ENCODE results near the gene LRRC10B. TPM values are rescaled to one million over a fixed set of nuclear protein-coding genes. Genes with fewer than 3 reads are reported as not detected.

LRRC10B gene
- total and polyA plus RNA-seq, 2 experiments from 2014 or later = 0.60 to 0.62 TPM

GRCh38 chr11:61499816-61500491 lies 8.6 kb upstream of the LRRC10B start:
- no peak for DNase-seq (ENCODE audit: low read depth in 1 of 2, low spot score in 1 of 2)
- H3K9me3 ChIP-seq (ENCODE audit: low read depth) = no peaks in the 10 kb centered on the region
- no peaks in the 10 kb centered on the region for H3K4me1 ChIP-seq (ENCODE audit: low read depth)
- H3K4me3 ChIP-seq = no peak overlapping the region
- no peak for TF ChIP-seq CTCF (IDR thresholded peaks at IDR 0.05; ENCODE audit: low read depth, low read length)
- H3K36me3 ChIP-seq = no peaks in the 10 kb centered on the region
- no peak overlapping the region for H3K27ac ChIP-seq
- no peaks in the 10 kb centered on the region for H3K27me3 ChIP-seq

- no peak for DNase-seq (ENCODE audit: low read depth in 1 of 2, low spot score in 1 of 2)
- Histone ChIP-seq H3K36me3 (no peaks in the 10 kb centered on the region), H3K27ac (no peak overlapping the region), H3K4me1 (ENCODE audit: low read depth) (no peaks in the 10 kb centered on the region), H3K4me3 (no peak overlapping the region), H3K9me3 (ENCODE audit: low read depth) (no peaks in the 10 kb centered on the region), H3K27me3 (peaks cover 18% of the 10 kb centered on the region)
- TF ChIP-seq CTCF (IDR thresholded peaks at IDR 0.05; ENCODE audit: low read depth, low read length) = no peak
Measured at GRCh38 chr11:61502522-61502921, 6.0 kb upstream of the LRRC10B start.

GRCh38 chr11:61503135-61503770 lies 5.3 kb upstream of the LRRC10B start:
- DNase-seq (ENCODE audit: low read depth in 1 of 2, low spot score in 1 of 2) = no peak
- H3K27me3 ChIP-seq = peaks cover 25% of the 10 kb centered on the region
- TF ChIP-seq CTCF (IDR thresholded peaks at IDR 0.05; ENCODE audit: low read depth, low read length) = no peak

GRCh38 chr11:61505106-61505505 lies 3.4 kb upstream of the LRRC10B start:
- Histone ChIP-seq H3K36me3 (no peaks in the 10 kb centered on the region), H3K27ac (no peak overlapping the region), H3K27me3 (peaks cover 42% of the 10 kb centered on the region), H3K4me1 (ENCODE audit: low read depth) (no peaks in the 10 kb centered on the region), H3K4me3 (no peak overlapping the region), H3K9me3 (ENCODE audit: low read depth) (no peaks in the 10 kb centered on the region)
- DNase-seq (ENCODE audit: low read depth in 1 of 2, low spot score in 1 of 2) = no peak
- TF ChIP-seq CTCF (IDR thresholded peaks at IDR 0.05; ENCODE audit: low read depth, low read length) = no peak

More at GRCh38 chr11:61503135-61503770, 5.3 kb upstream of the LRRC10B start:
- no peaks in the 10 kb centered on the region for H3K4me1 ChIP-seq (ENCODE audit: low read depth)
- H3K27ac ChIP-seq = no peak overlapping the region
- H3K9me3 ChIP-seq (ENCODE audit: low read depth) = no peaks in the 10 kb centered on the region
- no peaks in the 10 kb centered on the region for H3K36me3 ChIP-seq
- no peak overlapping the region for H3K4me3 ChIP-seq

- no peaks in the 10 kb centered on the region for H3K9me3 ChIP-seq (ENCODE audit: low read depth)
- H3K4me1 ChIP-seq (ENCODE audit: low read depth) = no peaks in the 10 kb centered on the region
- DNase-seq (ENCODE audit: low read depth in 1 of 2, low spot score in 1 of 2) = no peak
- H3K27ac ChIP-seq = no peak overlapping the region
- H3K36me3 ChIP-seq = no peaks in the 10 kb centered on the region
- no peak overlapping the region for H3K4me3 ChIP-seq
- no peak for TF ChIP-seq CTCF (IDR thresholded peaks at IDR 0.05; ENCODE audit: low read depth, low read length)
- peaks cover 48% of the 10 kb centered on the region for H3K27me3 ChIP-seq
Measured at GRCh38 chr11:61505640-61506155, 2.9 kb upstream of the LRRC10B start.
